Smooth muscle cell (in vitro differentiated cells): ENCODE measurements around the gene GNGT1. TPM values are rescaled to one million over a fixed set of nuclear protein-coding genes. Genes with fewer than 3 reads are reported as not detected.
A peak's percentile ranks its signal among the peaks of the same experiment; 100 is the strongest.

Experiments used
- DNase-seq: peaks from one replicate; lab custom pipeline; 2025; ENCODE audit not compliant: unreplicated experiment; lab: John Stamatoyannopoulos, UW
- H2AFZ ChIP-seq: fragments of 200-600 bp; sonication (generic); 2 replicates; pipeline ENCODE4 v1.6.0; 2016; ENCODE audit warnings: antibody characterized with exemption, low read depth, mild to moderate bottlenecking
- H3F3A ChIP-seq: fragments of 200-600 bp; sonication (generic); 2 replicates; pipeline ENCODE4 v1.6.0; 2017; ENCODE audit warnings: antibody characterized with exemption, low read depth
- H3K27ac ChIP-seq: fragments of 200-600 bp; sonication (generic); 2 replicates; pipeline ENCODE4 v1.5.1; 2016; ENCODE audit warnings: low read depth, mild to moderate bottlenecking
- H3K27me3 ChIP-seq: fragments of 200-600 bp; sonication (generic); 2 replicates; pipeline ENCODE4 v1.6.1; 2016; ENCODE audit warnings: low read depth, mild to moderate bottlenecking
- H3K36me3 ChIP-seq: fragments of 200-600 bp; sonication (generic); 2 replicates; pipeline ENCODE4 v1.5.1; 2016; ENCODE audit warnings: low read depth
- H3K4me1 ChIP-seq: fragments of 200-600 bp; sonication (generic); 2 replicates; pipeline ENCODE4 v1.5.1; 2016; ENCODE audit warnings: low read depth
- H3K4me2 ChIP-seq: fragments of 200-600 bp; sonication (generic); 2 replicates; pipeline ENCODE4 v1.6.0; 2016; ENCODE audit warnings: mild to moderate bottlenecking
- H3K4me3 ChIP-seq: fragments of 200-600 bp; sonication (generic); 2 replicates; pipeline ENCODE4 v1.5.1; 2016; ENCODE audit warnings: mild to moderate bottlenecking
- H3K79me2 ChIP-seq: fragments of 200-600 bp; sonication (generic); 2 replicates; pipeline ENCODE4 v1.6.0; 2016; ENCODE audit warnings: low read depth, mild to moderate bottlenecking
- H3K9ac ChIP-seq: fragments of 200-600 bp; sonication (generic); 2 replicates; pipeline ENCODE4 v1.6.0; 2016; ENCODE audit warnings: low read depth
- H3K9me3 ChIP-seq: fragments of 200-600 bp; sonication (generic); replicated peaks from 2 replicates; pipeline ENCODE4 v1.5.1; 2016; ENCODE audit warnings: low read depth
- H4K20me1 ChIP-seq: fragments of 200-600 bp; sonication (generic); 2 replicates; pipeline ENCODE4 v1.6.0; 2016; ENCODE audit warnings: low read depth
- WGBS: methylation state at CpG from one replicate; pipeline ENCODE4 v1.1.7; 2016; ENCODE audit warnings: low lambda C conversion rate; 5-methylcytosine and 5-hydroxymethylcytosine counted together
- polyA plus RNA-seq: library from polyadenylated mRNA; unstranded; fragments of >200 nt; fragmentation: Nextera tagmentation; extraction: Ambion mirVana; gene quantifications from 2 replicates; pipeline ENCODE4 v1.2.1, GENCODE V29; 2016
- total RNA-seq: library from RNA; depleted of rRNA; stranded (reverse); fragments of >200 nt; gene quantifications from 2 replicates; pipeline ENCODE4 v1.2.3, GENCODE V29; 2014
- TF ChIP-seq, protein P1 (sequence below): fragments of 200-600 bp; sonication (generic); IDR thresholded peaks from 2 replicates; pipeline ENCODE4 v1.5.1; 2017; ENCODE audit warnings: borderline replicate concordance, mild to moderate bottlenecking, antibody characterized with exemption; ENCODE audit not compliant: insufficient read depth, poor library complexity, severe bottlenecking

The GNGT1 gene
- not detected in 2 replicates for total RNA-seq
- polyA plus RNA-seq, result not detected in 2 replicates

DNA sequence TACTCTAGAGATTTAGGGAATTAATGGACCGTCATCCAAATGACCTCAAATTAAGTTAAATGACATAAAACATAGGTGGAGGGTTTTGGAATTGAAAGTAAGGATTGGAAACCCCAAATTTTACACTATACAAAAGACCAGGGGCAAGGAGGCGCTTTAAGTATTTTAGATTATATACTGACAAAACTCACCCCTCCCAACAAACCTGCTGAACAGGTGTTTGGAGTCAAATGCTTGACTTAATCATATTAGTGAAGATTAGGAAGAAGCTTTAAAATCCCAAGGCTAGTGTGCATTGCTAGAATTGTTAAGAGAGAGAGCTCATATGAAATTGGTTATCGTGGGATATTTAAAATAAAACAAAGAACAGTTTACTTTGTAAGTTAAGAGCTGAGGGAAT, at the start of gene GNGT1:
Gene GNGT1 (plus strand): TSS at position 301 of the 400 bp plus-strand sequence. CDS start 180 bp downstream, outside the sequence.
- no peaks in the 10 kb centered on the region for H3K9me3 ChIP-seq
- no peaks in the 10 kb centered on the region for H3K79me2 ChIP-seq
- no peaks in the 10 kb centered on the region for H4K20me1 ChIP-seq
- TF ChIP-seq, protein P1, sequence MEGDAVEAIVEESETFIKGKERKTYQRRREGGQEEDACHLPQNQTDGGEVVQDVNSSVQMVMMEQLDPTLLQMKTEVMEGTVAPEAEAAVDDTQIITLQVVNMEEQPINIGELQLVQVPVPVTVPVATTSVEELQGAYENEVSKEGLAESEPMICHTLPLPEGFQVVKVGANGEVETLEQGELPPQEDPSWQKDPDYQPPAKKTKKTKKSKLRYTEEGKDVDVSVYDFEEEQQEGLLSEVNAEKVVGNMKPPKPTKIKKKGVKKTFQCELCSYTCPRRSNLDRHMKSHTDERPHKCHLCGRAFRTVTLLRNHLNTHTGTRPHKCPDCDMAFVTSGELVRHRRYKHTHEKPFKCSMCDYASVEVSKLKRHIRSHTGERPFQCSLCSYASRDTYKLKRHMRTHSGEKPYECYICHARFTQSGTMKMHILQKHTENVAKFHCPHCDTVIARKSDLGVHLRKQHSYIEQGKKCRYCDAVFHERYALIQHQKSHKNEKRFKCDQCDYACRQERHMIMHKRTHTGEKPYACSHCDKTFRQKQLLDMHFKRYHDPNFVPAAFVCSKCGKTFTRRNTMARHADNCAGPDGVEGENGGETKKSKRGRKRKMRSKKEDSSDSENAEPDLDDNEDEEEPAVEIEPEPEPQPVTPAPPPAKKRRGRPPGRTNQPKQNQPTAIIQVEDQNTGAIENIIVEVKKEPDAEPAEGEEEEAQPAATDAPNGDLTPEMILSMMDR, result no peak
- DNase-seq, result no peak
- 93% methylated on average over 3 of the region's 3 CpGs for WGBS
- peak within 1 kb of the TSS; percentile 34 for H2AFZ ChIP-seq
- H3F3A ChIP-seq, result no peaks in the 10 kb centered on the region
- peaks cover 3% of the 10 kb centered on the region for H3K4me1 ChIP-seq
- H3K36me3 ChIP-seq, result no peaks in the 10 kb centered on the region
- H3K9ac ChIP-seq, result no peak within 1 kb of the TSS
- H3K4me3 ChIP-seq, result no peak within 1 kb of the TSS
- no peak within 1 kb of the TSS for H3K27ac ChIP-seq
- H3K27me3 ChIP-seq, result no peaks in the 10 kb centered on the region
- H3K4me2 ChIP-seq, result no peak within 1 kb of the TSS

DNA sequence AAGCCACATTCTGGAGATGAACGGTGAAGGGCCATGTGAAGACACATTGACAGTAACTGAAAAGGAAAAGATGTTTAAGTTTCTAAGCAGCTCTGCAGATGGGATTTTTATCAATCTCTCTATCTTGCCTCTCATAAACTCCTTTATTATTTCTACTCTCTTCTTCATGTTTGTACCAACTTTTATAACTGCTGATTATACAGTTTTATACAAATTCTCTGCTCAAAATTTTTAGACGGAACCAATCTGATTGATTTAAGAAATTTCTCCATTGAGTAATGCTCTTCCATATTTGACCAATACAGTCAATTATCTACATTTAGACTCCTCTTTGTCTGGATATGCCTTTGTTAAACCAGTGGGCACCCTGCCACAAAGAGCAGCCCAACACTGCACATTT, 47.5 kb upstream of the GNGT1 start:
- no peak overlapping the region for H2AFZ ChIP-seq
- no peak overlapping the region for H3K9ac ChIP-seq
- WGBS, result 96% methylated on average over 2 of the region's 2 CpGs
- no peaks in the 10 kb centered on the region for H3F3A ChIP-seq
- no peaks in the 10 kb centered on the region for H3K4me1 ChIP-seq
- DNase-seq, result no peak
- no peak overlapping the region for H3K27ac ChIP-seq
- H3K27me3 ChIP-seq, result no peaks in the 10 kb centered on the region
- no peaks in the 10 kb centered on the region for H3K79me2 ChIP-seq
- H3K4me3 ChIP-seq, result no peak overlapping the region
- H3K4me2 ChIP-seq, result no peak overlapping the region
- no peaks in the 10 kb centered on the region for H4K20me1 ChIP-seq
- H3K36me3 ChIP-seq, result no peaks in the 10 kb centered on the region
- H3K9me3 ChIP-seq, result no peaks in the 10 kb centered on the region
- TF ChIP-seq, protein P1, result no peak

DNA sequence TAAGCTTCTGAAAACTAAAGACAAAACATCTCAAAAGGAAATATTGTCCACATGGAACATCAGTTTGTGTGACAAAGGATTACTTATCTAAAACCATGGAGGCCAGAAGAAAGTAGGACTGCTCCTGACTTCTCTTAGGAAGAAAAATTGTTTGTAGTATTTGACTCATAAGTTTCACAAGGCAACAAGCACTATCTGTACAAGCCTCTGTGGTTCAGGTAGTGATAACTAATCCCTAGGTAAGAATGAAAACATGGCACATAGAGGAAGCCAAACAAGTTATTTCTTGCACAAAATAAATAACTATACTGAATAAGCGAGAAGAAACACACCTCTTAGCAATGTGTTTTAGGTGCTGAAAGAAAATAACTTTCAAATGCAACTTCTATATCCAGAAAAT, 46.1 kb upstream of the GNGT1 start:
- Histone ChIP-seq H3K9me3 (no peaks in the 10 kb centered on the region), H3K36me3 (no peaks in the 10 kb centered on the region), H3K79me2 (no peaks in the 10 kb centered on the region), H3K4me3 (no peak overlapping the region), H3K4me1 (no peaks in the 10 kb centered on the region), H4K20me1 (no peaks in the 10 kb centered on the region), H3F3A (no peaks in the 10 kb centered on the region), H3K27me3 (no peaks in the 10 kb centered on the region), H3K4me2 (no peak overlapping the region), H2AFZ (no peak overlapping the region), H3K27ac (no peak overlapping the region), H3K9ac (no peak overlapping the region)
- 92% methylated on average over 1 of the region's 1 CpG for WGBS
- TF ChIP-seq, protein P1, result no peak
- DNase-seq, result no peak

DNA sequence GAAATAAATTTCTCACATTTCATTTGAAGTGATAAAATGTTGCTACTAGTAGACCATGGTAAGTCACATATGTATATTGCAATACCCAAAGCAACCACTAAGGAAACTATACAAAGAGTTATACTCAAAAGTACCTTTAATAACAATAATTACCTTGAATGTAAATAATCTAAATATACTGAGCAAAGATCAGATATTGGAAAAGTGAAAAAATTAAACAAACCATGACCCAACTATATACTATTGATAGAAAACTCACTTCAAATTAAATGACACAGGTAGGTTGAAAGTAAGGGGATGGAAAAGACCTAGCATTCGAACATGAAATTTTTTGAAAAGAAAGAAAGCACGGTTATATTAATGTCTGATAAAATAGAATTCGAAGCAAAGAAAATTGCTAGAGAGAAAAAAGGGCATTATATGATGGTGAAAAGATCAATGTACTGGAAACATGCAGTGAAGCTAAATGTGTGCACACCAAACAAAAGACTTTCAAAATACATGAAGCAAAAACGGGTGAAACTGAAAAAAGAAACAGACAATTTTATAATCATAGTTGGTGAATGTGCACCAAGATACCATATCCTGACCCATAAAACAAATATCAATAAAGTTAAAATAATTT, 44.9 kb upstream of the GNGT1 start:
- 86% methylated on average over 4 of the region's 4 CpGs for WGBS
- no peaks in the 10 kb centered on the region for H3K9me3 ChIP-seq
- DNase-seq, result no peak
- no peaks in the 10 kb centered on the region for H3K27me3 ChIP-seq
- no peaks in the 10 kb centered on the region for H3K79me2 ChIP-seq
- H3K9ac ChIP-seq, result no peak overlapping the region
- H3K4me3 ChIP-seq, result no peak overlapping the region
- no peaks in the 10 kb centered on the region for H4K20me1 ChIP-seq
- TF ChIP-seq, protein P1, result peak; percentile 19
- no peak overlapping the region for H3K4me2 ChIP-seq
- H3K4me1 ChIP-seq, result no peaks in the 10 kb centered on the region
- H3K36me3 ChIP-seq, result no peaks in the 10 kb centered on the region
- H3K27ac ChIP-seq, result no peak overlapping the region
- no peaks in the 10 kb centered on the region for H3F3A ChIP-seq
- H2AFZ ChIP-seq, result no peak overlapping the region
